ENCODE data around the gene TMEM120A.

DNA sequence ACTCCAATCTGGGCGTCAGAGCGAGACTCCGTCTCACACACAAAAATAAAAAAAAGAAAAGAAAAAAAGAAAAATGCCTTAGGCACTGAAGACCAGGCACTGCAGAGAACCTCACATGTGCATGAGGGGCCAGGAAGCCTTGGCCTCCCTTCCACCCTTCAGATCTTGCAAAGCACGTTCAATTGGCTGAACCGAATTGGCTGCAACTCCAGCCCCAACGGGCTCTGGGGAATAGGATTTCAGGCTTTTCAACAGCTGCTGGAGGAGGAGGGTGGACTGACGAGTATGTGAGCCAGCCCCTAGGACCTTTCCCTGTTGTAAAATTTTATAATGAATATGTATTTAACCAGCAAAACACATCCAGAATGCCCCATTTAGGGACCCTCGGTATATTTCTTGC lies 16.7 kb downstream of the TMEM120A start:
- TF ChIP-seq, protein P1, sequence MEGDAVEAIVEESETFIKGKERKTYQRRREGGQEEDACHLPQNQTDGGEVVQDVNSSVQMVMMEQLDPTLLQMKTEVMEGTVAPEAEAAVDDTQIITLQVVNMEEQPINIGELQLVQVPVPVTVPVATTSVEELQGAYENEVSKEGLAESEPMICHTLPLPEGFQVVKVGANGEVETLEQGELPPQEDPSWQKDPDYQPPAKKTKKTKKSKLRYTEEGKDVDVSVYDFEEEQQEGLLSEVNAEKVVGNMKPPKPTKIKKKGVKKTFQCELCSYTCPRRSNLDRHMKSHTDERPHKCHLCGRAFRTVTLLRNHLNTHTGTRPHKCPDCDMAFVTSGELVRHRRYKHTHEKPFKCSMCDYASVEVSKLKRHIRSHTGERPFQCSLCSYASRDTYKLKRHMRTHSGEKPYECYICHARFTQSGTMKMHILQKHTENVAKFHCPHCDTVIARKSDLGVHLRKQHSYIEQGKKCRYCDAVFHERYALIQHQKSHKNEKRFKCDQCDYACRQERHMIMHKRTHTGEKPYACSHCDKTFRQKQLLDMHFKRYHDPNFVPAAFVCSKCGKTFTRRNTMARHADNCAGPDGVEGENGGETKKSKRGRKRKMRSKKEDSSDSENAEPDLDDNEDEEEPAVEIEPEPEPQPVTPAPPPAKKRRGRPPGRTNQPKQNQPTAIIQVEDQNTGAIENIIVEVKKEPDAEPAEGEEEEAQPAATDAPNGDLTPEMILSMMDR (optimal IDR thresholded peaks at IDR 0.05 in 1 of 3, IDR thresholded peaks at IDR 0.05 in 1 of 3, conservative IDR thresholded peaks at IDR 0.05 in 1 of 3; ENCODE audit: extremely low read depth in 1 of 3, insufficient read depth in 2 of 3, low read length in 3 of 3), result no peak
- TF ChIP-seq EZH2 (IDR thresholded peaks at IDR 0.05; ENCODE audit: low read length), result no peak

Measured in keratinocyte (primary cell).